Cardiac fibroblast (primary cell): ENCODE measurements around the gene EGFL6.
A peak's percentile ranks its signal among the peaks of the same experiment; 100 is the strongest.

ENCODE experiments used
- DNase-seq, 2 donors: peaks; one replicate each; pipeline versions ENCODE4 v3.0.0 to v3.0.0-alpha.2; 2010; ENCODE audit warnings: low read depth in 2 of 2
- H3K4me3 ChIP-seq, 2 donors: replicated peaks in 1 of 2; 1 replicate in 1 of 2; 2 replicates in 1 of 2; pipeline ENCODE4 v1.5.1; 2011; ENCODE audit warnings: low read depth in 2 of 2, low read length in 2 of 2, mild to moderate bottlenecking in 2 of 2, moderate library complexity in 1 of 2
- TF ChIP-seq, protein P1 (sequence below): IDR thresholded peaks from one replicate; pipeline ENCODE4 v1.5.1; 2011; ENCODE audit warnings: low read depth, mild to moderate bottlenecking, low read length, inconsistent platforms

EGFL6 gene

DNA sequence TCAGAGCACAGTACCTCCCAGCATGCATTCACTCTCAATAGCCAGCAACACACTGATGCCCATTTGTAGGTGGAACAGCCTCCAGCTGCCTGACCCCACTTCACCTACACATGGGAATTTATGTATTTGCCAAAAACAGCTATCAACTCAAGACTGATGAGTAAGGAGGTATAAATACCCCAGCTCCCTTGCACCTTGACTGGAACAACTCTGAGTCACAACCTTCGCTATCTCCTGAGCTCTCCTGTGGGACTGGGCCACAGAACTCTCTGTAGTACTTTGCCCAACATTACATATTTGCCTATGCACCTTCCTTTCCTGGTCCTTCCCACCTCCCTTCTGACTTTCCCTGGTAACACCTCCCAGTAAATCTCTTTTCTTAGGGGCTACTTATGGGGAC is 16.5 kb upstream of the EGFL6 start:
- DNase-seq = no peak
- TF ChIP-seq, protein P1, sequence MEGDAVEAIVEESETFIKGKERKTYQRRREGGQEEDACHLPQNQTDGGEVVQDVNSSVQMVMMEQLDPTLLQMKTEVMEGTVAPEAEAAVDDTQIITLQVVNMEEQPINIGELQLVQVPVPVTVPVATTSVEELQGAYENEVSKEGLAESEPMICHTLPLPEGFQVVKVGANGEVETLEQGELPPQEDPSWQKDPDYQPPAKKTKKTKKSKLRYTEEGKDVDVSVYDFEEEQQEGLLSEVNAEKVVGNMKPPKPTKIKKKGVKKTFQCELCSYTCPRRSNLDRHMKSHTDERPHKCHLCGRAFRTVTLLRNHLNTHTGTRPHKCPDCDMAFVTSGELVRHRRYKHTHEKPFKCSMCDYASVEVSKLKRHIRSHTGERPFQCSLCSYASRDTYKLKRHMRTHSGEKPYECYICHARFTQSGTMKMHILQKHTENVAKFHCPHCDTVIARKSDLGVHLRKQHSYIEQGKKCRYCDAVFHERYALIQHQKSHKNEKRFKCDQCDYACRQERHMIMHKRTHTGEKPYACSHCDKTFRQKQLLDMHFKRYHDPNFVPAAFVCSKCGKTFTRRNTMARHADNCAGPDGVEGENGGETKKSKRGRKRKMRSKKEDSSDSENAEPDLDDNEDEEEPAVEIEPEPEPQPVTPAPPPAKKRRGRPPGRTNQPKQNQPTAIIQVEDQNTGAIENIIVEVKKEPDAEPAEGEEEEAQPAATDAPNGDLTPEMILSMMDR = no peak
- no peak overlapping the region for H3K4me3 ChIP-seq

DNA sequence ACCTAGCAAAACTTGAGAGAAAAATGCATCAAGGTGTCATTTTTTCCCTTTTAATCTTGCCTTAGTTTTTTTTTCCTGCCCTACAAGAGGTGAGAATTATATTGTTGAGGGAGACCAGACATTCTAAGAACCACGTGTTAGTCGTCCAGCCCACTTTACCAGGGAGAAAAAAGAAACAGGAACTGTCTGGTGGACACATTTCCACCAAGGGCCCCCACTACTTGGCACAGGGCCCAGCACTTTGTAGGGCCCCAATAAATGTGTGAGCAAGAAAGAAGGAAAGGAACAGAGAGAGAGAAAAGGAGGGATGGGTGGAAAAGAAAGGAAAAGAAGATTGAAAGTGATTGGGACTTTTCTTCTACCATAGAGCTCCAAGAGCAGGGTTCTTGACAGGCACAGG is 3.9 kb upstream of the EGFL6 start:
- no peak for DNase-seq
- H3K4me3 ChIP-seq = no peak overlapping the region
- TF ChIP-seq, protein P1 = no peak

DNA sequence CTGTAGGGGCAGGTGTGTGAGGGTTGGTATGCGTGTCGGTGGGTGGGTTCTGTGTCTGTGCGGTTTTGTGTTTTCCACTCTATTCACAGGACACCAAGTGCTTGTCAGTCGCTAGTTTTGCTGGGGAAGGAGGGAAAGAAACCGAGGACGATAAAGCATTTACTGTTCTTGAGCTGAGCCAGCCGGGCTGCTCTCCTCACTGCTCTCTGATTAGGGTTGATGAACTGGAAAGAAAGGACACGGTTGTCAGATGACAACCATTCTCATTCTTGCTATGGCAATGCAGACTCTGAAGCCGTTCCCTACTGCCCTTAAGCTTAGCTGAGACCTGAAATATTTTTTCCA is 832 bp downstream of the EGFL6 start:
- no peak for DNase-seq
- TF ChIP-seq, protein P1 = no peak
- H3K4me3 ChIP-seq = no peak overlapping the region

DNA sequence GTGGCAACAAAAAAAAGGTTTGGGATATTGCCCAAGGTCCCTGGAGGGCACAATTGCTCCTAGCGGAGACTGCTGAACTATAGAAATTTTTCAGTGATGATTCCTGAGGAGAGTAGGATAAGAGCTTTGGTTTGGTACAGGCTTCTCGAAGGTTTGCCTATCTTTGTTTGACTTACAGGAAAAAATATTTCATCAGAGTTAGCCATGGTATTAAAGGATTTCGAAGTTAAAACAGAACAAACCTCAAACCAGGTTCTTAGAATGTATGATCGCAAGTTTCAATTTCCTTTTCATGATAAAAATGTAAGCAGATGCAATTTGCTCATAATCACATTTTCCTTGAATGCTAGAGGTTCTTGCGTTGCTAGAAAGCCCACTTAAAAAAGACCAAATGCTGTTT is 1.7 kb downstream of the EGFL6 start:
- DNase-seq = no peak
- H3K4me3 ChIP-seq = no peak overlapping the region
- TF ChIP-seq, protein P1 = no peak

DNA sequence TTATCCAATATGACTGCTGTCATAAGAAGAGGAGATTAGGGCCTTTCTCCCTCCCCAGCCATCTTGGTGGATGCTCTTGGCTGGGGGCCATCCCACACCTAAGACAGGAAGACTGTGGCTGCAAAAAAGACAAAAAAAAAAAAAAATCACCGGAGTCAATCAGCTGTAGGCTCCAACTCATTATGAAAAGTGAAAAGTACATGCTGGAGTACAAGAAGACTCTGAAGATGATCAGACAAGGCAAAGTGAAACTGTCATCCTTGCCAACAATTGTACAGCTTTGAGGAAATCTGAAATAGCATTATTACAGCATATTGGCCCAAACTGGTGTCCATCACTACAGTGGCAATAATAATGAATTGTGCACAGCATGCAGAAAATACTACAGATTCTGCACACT is 5.2 kb downstream of the EGFL6 start:
- TF ChIP-seq, protein P1 = no peak
- no peak for DNase-seq
- no peak overlapping the region for H3K4me3 ChIP-seq

DNA sequence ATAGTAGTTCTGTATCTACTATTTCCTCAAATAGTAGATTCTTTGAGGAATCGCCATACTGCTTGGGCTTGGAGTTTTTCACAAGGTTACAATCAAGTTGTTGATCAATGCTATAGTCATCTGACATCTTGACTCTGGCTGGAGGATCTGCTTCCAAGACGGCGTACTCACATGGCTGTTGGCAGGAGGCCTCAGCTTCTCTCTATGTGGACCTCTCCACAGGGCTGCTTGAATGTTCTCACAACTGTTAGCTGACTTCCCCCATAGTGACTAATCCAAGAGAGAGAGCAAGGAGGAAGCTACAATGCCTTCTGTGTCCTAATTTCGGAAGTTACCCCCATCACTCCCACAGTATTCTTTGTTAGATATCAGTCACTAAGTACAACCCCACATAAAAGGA is 10.3 kb downstream of the EGFL6 start:
- no peak overlapping the region for H3K4me3 ChIP-seq
- peak in 1 of 2 donors; percentile 1 for DNase-seq
- TF ChIP-seq, protein P1 = no peak

DNA sequence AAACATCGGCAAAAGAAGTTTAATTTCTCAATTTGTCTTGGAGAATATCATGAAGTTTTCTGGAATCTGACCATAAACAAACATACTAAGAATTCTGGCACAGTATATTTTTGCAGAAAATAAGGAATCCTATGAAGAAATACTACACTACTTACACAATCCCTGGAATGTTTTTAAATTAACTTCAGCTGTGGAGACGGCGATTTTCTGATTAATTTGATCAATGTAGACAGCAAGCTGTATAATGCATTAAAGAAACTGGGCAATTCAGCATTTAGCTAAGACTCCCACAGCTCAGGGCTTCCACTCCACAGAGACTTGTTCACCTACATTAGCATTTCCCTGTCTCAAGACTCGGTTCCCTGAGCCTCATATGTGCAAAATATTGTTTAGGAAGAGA is 12.2 kb downstream of the EGFL6 start:
- TF ChIP-seq, protein P1 = no peak
- H3K4me3 ChIP-seq = no peak overlapping the region
- peak in 1 of 2 donors; percentile 11 for DNase-seq
